SHP77 (cell line): ENCODE data around the gene CT47C1.
"Not testable (repeated sequence)": the region's sequence is repeated elsewhere in the genome, so short reads cannot be mapped to it uniquely, and the experiment has no call there.

ENCODE experiments used
- DNase-seq, 2 experiments: peaks; one replicate each; lab custom pipeline; 2025; lab: John Stamatoyannopoulos, UW

The CT47C1 gene

GRCh38 chrX:119072744-119073143 is at the start of gene CT47C1:
TSS of gene CT47C1 (plus strand) at chrX:119072993. CDS start at chrX:119073226, 233 bp downstream.
- DNase-seq, result no peak

- DNase-seq, result no peak
Measured at GRCh38 chrX:119025900-119026299, 46.9 kb upstream of the CT47C1 start.

GRCh38 chrX:119026344-119026743 is 46.4 kb upstream of the CT47C1 start:
- DNase-seq, result not testable (repeated sequence)

GRCh38 chrX:119027960-119028732 is 44.6 kb upstream of the CT47C1 start:
- not testable (repeated sequence) for DNase-seq

- no peak for DNase-seq
Measured at GRCh38 chrX:119028733-119029330, 44.0 kb upstream of the CT47C1 start.

GRCh38 chrX:119029656-119030055 is 43.1 kb upstream of the CT47C1 start:
- not testable (repeated sequence) for DNase-seq

GRCh38 chrX:119030990-119031389 is 41.8 kb upstream of the CT47C1 start:
- DNase-seq, result no peak

GRCh38 chrX:119036107-119037029 is 36.4 kb upstream of the CT47C1 start:
- no peak for DNase-seq

- no peak for DNase-seq
Measured at GRCh38 chrX:119040432-119040831, 32.4 kb upstream of the CT47C1 start.

GRCh38 chrX:119041175-119041574 is 31.6 kb upstream of the CT47C1 start:
- no peak for DNase-seq

- no peak for DNase-seq
Measured at GRCh38 chrX:119042040-119042439, 30.8 kb upstream of the CT47C1 start.

GRCh38 chrX:119042996-119043395 is 29.8 kb upstream of the CT47C1 start:
- no peak for DNase-seq

GRCh38 chrX:119045884-119046283 is 26.9 kb upstream of the CT47C1 start:
- DNase-seq, result no peak

- no peak for DNase-seq
Measured at GRCh38 chrX:119055687-119056086, 17.1 kb upstream of the CT47C1 start.

GRCh38 chrX:119062750-119063374 is 9.9 kb upstream of the CT47C1 start:
- DNase-seq, result no peak

- DNase-seq, result no peak
Measured at GRCh38 chrX:119063428-119063827, 9.4 kb upstream of the CT47C1 start.

- no peak for DNase-seq
Measured at GRCh38 chrX:119067023-119067739, 5.6 kb upstream of the CT47C1 start.

- no peak for DNase-seq
Measured at GRCh38 chrX:119069128-119069527, 3.7 kb upstream of the CT47C1 start.

GRCh38 chrX:119069762-119070161 is 3.0 kb upstream of the CT47C1 start:
- DNase-seq, result no peak

- no peak for DNase-seq
Measured at GRCh38 chrX:119071381-119071780, 1.4 kb upstream of the CT47C1 start.

- DNase-seq, result no peak
Measured at GRCh38 chrX:119073200-119073905, 560 bp downstream of the CT47C1 start.
